Renal cortex interstitium (tissue), 15 donors: ENCODE measurements around the gene PRPF40B. TPM values are rescaled to one million over a fixed set of nuclear protein-coding genes. Genes with fewer than 3 reads are reported as not detected.
A peak's percentile ranks its signal among the peaks of the same experiment; 100 is the strongest.

Source experiments
- DNase-seq, 11 donors: peaks; one replicate each; pipeline ENCODE4 v3.0.0-alpha.2; 2013; ENCODE audit warnings: low read depth in 9 of 11, low spot score in 4 of 11; ENCODE audit errors: extremely low read depth in 1 of 11
- long read RNA-seq, 16 experiments: transcript quantifications; one replicate each; lab custom pipeline, GENCODE V29; 2026
- polyA plus RNA-seq, 3 donors: library from polyadenylated mRNA; unstranded; fragments of 120-200 nt; gene quantifications; one replicate each; pipeline ENCODE4 v1.2.1, GENCODE V29; 2013; ENCODE audit not compliant: insufficient read length in 3 of 3

PRPF40B gene
- polyA plus RNA-seq = 10 to 100 TPM; 23.4 to 37.5 (median 27.1) TPM
- long read RNA-seq, donor 1, partial matches to known transcripts = 7 of 8 reads
- long read RNA-seq, donor 1, other reads (novel, unspliced or antisense) = 0 of 8 reads
- long read RNA-seq, donor 2 = 0 reads
- long read RNA-seq, donor 3, partial matches to known transcripts = 8 of 8 reads
- long read RNA-seq, donor 3, other reads (novel, unspliced or antisense) = 0 of 8 reads
- long read RNA-seq, donor 4, partial matches to known transcripts = 0 of 1 reads
- long read RNA-seq, donor 4, other reads (novel, unspliced or antisense) = 0 of 1 reads
- long read RNA-seq, donor 5 = 0 reads
- long read RNA-seq, donor 6, partial matches to known transcripts = 20 of 21 reads
- long read RNA-seq, donor 6, other reads (novel, unspliced or antisense) = 0 of 21 reads
- long read RNA-seq, donor 7 = 0 reads
- long read RNA-seq, donor 8, partial matches to known transcripts = 11 of 13 reads
- long read RNA-seq, donor 8, other reads (novel, unspliced or antisense) = 0 of 13 reads
- long read RNA-seq, donor 9 = 0 reads
- long read RNA-seq, donor 10 = 0 reads
- long read RNA-seq, donor 11, partial matches to known transcripts = 0 of 1 reads
- long read RNA-seq, donor 11, other reads (novel, unspliced or antisense) = 0 of 1 reads
- long read RNA-seq, donor 12, partial matches to known transcripts = 0 of 2 reads
- long read RNA-seq, donor 12, other reads (novel, unspliced or antisense) = 0 of 2 reads
- long read RNA-seq, donor 13 = 0 reads
- long read RNA-seq, donor 14 = 0 reads
- long read RNA-seq, donor 15 = 0 reads
- long read RNA-seq, donor 16, partial matches to known transcripts = 81 of 88 reads
- long read RNA-seq, donor 16, other reads (novel, unspliced or antisense) = 6 of 88 reads

DNA sequence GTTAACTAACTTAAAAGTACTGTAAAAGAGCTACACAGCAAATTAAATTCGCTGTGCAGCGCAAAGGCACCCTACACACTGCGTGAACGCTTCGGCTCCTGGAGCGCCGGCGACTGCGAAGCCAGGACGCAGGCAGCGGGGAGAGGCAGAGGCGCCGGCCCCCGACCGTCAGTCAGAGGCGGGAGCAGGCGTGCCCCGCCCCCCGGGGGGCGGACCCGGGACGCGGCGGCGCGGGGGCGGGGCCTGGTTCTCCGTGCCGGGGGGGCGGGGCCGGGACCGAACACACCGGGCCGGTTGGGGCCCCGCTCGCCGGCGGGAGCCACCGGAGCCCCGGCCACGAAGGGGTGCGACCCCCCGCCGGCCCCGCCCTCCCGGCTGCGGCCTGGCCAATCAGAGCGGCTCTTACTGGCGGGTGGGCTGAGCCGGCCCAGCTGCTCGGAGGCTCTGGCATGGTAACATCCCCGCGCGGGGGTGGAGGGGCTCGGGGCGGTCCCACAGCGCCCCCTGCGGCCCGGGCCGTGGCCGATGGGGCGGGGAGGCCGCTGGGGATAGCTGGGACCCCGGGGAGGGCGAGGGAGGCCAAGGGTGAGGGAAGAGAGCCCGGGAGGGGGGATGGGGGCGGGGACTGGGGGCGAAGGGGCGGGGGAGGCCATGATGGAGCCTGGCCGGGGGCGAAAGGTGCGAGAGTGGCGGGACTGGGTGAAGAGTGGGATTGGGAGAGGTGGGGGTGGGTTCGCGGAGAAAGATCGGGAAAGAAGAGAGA is at the start of gene PRPF40B:
Gene PRPF40B (plus strand): TSS at position 420 of the 763 bp plus-strand sequence. CDS start 30 bp downstream, at position 450.
- peak in 10 of 11 donors; percentile 51 to 84 (median 75) for DNase-seq

DNA sequence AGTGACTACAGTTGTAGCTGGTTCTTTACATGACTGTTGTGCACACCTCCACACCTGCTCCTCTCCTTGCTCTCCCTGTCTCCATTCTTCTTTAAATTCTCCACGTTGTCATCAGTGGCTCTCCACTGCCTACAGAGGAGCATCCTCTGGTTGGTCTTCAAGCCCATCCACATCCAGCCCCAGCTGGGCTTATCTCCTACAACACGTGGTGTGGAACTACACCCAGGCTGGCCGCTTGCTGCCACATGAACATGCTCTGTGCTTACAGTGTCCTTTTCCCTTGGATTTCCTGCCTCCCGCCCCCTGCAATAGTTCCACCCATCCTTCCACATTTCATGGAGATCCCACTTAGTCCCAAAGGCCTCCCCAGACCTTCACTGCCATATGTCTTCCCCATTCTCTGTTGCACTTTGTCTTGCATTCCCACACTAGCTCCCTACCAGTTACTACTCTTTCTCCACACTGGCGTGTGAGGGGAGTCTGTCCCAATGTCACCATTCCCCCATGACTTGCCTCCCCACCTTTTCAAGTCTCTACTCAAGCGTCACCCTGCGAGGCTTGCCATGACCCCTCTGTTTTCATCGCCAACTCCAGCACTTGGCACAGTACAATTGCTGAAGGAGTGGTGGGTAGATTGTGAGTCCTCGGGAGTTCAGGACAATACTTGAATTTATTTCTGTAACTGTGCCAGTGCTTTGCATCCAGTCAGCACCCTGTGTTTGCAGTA is 45.6 kb upstream of the PRPF40B start:
- no peak for DNase-seq

DNA sequence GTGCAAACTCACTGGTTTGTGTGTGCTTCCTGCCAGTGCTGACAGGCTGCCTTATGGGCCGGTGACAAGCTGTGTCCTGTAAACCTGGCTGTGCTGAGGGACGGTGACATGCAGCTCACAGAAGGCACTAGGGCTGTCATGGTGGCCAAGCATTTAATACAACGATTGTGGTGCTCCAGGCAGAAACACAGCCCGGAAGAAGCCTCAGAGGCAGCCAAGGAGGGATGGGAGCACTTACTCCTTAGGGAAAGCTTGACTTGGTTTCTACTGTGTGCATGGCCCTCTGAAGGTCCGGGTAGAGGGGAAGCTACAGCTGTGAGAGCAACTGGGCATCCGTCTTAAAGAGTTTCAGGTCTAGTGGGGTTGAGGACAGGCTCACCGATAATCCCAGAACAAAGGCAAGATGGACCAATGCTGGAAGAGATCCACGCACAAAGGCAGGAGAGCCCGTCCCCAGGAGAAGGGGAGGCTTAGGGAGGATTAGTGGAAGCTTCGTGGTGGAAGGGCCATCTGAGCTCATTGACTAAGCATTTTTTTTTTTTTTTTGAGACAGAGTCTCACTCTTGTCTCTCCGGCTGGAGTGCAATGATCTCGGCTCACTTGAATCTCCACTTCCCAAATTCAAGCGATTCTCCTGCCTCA is 44.8 kb upstream of the PRPF40B start:
- no peak for DNase-seq

DNA sequence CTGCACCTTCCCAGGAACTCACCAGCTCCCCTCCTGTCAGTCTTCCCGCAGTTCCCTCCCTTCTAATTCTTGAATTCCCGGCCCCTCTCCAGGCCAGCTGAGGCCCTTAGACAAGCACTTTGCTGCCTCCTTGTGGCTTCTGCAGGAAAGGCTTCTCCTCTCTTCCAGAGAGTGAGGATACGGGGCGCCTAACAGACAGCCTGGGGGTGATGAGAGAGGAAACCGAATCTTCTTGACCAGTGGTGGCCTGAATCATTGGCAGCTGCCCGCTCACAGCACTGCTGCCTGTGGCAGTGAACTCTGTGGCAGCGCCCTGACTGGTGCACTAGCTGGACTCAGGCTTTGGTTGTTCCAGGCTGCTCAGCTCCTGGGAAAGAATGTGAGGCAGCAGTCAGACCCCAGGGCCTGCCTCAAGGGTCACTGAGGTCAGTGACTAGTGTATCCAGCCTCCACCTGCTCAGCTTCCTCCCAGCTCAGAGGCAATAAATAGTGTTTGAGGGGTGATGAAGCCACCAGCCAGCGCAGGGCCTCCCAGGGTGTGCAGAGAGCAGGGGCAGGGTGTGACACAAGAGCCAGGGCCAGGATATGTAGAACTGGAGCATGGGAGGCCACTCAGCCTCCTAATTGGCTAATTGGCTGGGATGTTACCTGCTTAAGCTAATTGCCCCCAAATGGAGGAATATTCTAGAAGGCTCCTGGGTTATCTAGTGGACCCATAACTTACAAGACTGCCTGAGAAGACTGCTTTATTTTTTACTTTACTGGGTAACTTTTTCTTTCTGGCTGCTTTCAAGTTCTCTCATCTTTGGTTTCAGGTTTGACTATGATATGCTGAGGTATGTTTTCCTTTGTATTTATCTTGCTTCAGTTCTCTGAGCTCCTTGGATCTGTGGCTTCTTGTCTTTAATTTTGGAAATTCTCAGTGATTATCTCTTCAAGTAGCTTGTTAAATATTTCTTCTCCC is 42.5 kb upstream of the PRPF40B start:
- DNase-seq = peak; percentile 58 to 87 (median 76)

DNA sequence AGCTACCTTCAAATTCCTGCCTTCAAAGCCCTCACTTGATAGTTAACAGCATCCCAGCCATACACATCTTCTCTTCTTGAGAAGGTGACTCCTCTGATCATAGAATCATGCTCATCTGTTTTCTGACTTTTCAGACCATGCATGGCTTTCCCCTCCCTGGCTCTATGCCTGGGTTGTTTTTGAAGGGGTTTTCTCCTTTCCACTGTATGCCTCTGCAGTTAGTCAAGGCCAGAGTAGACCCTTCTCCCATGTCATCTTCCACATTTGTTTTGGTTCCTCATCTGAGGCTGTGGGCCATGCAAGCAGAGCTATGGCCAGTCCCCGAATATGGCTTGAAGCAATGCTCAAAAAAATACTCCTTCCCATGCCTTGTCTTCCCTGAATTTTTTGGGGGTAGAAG is 41.2 kb upstream of the PRPF40B start:
- no peak for DNase-seq

DNA sequence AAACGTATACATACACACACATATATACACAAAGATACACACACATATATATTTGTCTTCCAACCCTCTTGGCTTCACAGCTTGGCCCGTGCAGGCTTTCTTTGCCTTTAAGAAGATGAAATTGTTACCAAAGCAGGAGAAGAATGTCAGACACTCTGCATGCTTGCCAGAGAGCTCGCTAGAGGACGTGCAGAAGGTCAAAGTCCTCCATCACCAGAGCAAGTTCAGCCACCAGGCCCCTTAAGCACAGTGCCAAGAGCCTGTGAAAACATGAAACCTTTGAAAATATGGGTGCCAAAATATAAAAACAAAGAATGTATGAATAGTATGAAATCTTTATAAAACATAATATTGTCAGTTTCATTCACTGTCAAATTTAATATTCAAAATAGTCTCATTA is 40.5 kb upstream of the PRPF40B start:
- DNase-seq = no peak

DNA sequence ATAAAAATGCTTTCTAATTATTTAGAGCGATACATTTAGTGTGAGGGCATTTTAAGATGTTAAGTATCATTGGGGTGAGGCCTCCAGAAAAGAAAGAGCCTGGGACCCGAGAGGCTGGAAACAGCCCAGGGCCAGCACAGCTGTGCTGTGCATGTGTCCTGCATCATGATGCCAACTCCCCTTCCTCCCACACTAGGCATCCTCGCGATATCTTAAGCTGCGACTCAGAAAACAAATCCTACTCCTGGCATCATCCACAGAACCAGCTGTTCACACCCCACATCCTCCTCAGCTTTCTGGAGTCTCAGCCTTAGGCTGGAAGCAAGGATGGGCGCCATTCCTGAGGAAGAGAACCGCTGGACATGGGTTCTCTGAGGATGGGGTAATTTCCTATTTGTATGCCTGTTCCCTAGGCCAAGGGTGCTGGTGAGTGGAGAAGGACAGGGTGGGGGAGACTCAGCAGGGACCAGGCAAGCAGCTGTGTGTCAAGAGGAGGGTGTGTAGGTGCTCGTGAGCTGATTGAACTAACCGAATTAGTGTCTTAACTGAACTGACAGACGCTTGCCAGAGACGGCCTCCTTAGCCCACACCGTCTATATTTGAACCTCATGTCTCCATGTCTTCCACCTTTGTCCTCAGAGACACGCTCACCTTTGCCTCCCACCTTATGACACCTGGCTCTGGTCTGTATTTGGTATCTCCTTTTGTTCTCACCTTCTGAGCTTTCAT is 39.8 kb upstream of the PRPF40B start:
- DNase-seq = no peak

DNA sequence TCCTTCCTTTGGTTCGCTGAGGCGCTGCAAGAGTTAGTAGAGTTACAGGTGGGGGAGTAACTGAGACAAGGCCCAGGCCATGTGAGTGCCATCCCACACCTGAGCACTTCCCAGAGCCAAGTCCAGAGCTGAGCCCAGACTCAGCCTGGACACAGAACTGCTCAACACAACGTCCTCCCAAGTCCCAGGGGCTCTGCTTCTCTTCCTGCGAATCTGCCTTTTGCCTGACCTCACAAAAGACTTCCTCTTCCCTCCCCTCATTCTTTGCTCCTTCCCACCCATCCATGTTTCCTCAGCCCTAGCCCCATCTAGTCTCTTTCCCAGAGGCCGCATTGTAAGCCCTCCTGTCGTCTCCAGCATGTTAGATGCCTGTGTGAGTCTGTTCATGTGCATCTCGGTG is 38.8 kb upstream of the PRPF40B start:
- DNase-seq = no peak

DNA sequence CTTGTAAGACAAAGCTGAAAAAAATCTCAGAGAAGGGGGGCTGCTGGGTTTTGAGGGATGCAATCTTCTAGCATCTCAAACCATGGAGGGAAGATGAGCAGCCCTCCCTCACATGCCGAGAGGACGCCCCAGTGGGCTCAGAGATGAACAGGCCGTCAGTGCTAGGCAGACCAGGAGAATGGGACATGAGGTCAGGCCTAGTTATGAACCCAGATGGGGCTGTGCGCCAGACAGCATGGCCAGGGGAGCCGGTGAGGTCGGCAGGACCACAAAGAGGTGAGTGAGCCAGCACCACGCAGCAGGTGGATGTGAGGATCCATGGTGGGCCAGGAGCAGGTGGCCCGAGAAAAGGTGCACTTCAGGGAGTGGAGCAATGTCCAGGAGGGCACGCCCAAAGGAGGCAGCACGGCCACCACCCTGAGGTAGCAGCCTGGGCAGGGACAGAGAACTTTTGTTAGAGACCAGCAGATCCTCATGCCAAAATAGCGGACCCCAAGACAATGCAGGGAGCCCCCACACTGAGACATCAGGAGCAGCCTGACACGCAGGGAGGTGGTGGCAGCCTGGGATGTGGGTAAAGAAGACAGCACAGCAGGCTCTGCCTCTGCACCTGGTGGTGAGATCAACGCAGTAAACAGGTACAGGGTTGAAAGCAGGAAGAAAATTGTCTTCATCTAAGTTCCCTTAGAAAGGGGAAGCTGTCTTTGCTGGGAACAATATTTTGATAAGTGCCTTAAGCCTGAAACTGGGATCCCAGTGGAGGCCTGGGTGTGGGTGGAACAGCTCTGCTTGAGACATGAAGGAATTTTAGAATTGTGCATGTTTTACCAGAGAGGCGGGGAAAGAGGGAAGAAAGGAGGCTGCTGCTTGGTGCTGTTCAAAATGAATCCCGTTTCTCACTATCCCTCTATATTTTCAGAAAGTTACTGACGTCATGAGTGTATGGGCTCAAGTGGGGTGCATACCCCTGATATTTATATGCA is 37.6 kb upstream of the PRPF40B start:
- no peak for DNase-seq

DNA sequence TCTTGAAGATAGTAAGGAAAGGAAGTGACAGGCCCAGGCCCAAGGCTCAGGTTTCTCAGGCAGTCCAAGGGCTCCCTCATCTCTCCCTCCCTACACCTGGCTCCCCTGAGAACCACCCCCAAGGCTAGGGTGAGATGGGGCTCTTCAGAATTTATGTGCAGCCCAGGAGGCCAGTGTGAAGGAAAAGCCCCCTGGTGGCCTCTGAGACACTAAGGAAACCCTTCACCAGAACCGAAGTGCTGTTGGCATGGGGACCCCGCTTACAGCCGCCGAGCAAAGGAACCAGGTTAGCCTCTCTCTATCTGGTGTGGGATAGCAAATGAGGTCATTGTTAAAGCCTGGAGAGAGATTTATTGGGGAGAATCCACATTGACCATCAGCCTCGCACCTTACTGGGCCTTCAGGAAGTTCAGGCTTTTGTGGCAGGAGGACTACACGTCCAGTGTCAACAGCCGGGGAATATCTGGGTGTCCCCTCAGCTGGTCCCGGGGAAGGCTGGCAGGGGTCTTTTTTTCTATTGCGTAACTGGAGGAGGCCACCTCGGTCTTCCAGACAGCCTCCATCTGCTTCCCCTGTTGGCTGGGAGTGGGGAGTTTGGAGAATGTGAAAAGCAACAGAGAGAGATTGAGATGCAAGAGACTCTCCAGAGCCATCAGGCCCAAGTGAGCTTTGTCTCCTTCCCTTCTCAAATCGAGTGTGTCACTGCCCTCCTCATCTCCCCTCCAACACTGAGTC is 36.0 kb upstream of the PRPF40B start:
- no peak for DNase-seq

DNA sequence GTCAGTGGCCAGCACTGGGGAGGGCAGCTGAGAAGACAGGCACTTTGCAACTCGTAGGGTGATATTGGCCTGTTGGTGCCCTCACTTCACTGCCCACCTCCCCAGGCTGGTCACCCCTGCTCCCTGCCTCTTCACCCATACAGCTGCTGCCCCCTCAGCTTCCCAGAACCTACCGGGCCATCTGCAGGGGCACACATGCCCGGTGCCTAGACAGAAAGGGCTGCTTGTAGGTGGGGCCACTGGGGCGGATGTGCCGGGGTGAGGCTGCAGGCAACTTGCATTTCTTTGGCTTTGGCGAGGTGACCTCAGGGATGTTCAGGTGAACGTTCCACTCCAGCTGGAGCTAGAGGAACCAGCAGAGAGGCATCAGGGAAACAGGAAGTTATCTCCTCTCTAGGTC is 35.1 kb upstream of the PRPF40B start:
- DNase-seq = no peak

DNA sequence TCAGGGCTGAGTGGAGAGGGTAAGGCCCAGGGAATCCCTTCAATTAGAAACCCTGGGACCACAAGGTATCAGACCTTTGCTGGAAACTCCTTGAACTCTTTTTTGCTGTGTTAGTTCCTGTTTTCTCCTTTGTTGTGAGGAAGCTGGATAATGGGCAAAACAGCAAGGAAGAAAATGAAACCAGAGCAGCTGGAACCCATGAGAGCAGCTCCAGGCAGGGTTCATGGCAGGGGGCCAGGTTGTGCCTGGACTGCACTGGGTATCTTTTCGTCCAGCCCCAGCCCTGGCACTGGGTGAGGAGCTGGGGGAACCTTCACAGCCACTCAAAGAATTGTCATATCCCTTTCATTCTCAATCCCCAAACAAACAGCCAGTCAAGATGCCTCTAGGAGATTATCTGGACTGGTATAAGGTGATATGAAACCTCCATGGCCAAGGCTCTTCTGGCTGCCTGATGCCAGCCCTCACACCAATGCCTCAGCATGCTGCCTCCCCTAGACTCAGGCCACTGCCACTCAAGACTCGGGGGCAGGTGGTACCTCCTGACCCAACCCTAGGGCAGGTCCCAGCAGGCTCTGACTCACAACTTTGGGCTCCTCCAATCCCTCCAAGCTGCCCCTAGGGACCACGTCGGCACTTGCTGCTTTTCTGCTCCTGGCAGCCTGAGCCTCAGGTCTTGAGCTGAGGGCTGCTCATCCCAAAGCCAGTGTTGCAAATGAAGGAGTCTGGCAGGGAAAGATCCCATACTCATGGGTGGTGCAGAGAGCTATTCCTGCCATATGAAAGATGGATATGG is 34.4 kb upstream of the PRPF40B start:
- no peak for DNase-seq

DNA sequence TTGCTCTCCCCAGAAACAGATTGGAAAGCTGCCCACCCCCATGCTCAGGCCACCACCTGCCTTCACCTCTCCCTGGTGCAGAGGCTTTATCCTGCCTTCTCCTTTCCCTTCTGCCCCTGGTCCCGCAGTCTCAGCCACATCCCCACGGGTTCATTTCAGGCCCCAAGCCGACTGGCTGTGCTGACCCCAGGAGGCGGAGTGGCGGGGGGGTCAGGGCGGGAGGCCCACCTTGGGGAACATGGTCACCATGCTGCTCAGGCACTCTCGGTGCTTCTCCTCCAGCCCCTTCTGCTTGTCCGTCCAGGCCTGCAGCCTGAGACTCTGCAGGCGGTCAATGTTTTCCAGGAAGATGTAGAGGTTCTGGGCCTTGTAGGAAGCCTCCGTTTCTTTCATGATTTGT is 24.8 kb upstream of the PRPF40B start:
- no peak for DNase-seq

DNA sequence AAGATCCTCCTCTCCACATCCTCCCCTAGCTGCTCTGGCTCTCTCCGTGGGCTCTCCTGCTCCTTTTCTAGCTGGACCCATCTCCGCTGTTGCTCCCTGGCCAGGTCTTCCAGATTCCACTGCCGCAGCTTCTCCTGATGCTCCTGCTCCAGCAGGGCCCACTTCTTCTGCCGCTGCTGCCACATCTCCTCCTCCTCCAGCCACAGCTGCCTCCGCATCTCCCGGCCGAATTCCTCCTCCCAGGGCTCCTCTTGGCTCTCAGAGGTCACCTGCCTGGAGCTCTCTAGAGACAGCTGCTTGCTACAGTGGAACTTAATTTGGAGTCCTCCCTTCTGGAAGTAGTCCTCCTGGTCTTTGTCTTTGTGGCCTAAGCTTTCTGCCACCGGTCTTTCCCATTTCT is 23.4 kb upstream of the PRPF40B start:
- DNase-seq = no peak
